Transverse colon (tissue), 4 donors: ENCODE results near the gene CD28.

ENCODE experiments used
- EP300 ChIP-seq: sonication (generic); formaldehyde crosslinking; IDR thresholded peaks from one replicate; pipeline ENCODE4 v1.6.1; 2017; ENCODE audit warnings: antibody characterized with exemption, low read depth
- POLR2A ChIP-seq: fragments of 450-650 bp; IDR thresholded peaks from one replicate; pipeline ENCODE4 v1.6.1; 2016; ENCODE audit warnings: antibody characterized with exemption, mild to moderate bottlenecking, moderate library complexity
- POLR2AphosphoS5 ChIP-seq, 3 donors: sonication (generic); formaldehyde crosslinking; IDR thresholded peaks; one replicate each; pipeline ENCODE4 v1.6.1; 2016; ENCODE audit warnings: antibody characterized with exemption in 3 of 3
- TF ChIP-seq, protein P1 (sequence below), 5 experiments: fragments of 200-600 bp in 3 of 5; fragments of 450-650 bp in 2 of 5; sonication (generic) in 3 of 5; IDR thresholded peaks; 1 replicate in 2 of 5; 2 replicates in 3 of 5; pipeline ENCODE4 v1.5.1; 2016 to 2017; ENCODE audit warnings: antibody characterized with exemption in 5 of 5, inconsistent platforms in 3 of 5, mild to moderate bottlenecking in 2 of 5, moderate library complexity in 1 of 5

- TF ChIP-seq, protein P1, sequence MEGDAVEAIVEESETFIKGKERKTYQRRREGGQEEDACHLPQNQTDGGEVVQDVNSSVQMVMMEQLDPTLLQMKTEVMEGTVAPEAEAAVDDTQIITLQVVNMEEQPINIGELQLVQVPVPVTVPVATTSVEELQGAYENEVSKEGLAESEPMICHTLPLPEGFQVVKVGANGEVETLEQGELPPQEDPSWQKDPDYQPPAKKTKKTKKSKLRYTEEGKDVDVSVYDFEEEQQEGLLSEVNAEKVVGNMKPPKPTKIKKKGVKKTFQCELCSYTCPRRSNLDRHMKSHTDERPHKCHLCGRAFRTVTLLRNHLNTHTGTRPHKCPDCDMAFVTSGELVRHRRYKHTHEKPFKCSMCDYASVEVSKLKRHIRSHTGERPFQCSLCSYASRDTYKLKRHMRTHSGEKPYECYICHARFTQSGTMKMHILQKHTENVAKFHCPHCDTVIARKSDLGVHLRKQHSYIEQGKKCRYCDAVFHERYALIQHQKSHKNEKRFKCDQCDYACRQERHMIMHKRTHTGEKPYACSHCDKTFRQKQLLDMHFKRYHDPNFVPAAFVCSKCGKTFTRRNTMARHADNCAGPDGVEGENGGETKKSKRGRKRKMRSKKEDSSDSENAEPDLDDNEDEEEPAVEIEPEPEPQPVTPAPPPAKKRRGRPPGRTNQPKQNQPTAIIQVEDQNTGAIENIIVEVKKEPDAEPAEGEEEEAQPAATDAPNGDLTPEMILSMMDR (IDR thresholded peaks at IDR 0.05) = no peak
- TF ChIP-seq EP300 (no peak), POLR2AphosphoS5 (IDR thresholded peaks at IDR 0.05) (no peak), POLR2A (no peak)
Measured at GRCh38 chr2:203707530-203707929, 1.1 kb downstream of the CD28 start.
